Measurements from ENCODE around the gene ZBTB46.

DNA sequence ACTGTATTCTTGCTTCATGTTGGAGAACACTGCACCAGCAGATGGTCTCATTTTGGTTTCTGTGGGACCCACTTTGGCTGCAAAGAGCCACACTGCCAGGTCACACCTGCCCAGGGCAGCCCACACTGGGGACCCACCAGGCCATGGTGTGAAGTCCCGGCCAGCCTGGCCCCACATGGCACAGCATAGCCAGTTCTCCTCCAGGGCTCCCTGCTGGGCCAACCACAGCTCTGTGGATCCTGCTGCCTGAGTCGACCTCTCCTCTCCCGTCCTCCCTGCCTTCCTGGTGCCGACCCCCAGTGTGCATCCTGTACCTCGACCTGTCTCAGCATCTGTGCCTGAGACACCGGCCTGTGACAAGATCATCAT lies 126.3 kb downstream of the ZBTB46 start:
- TF ChIP-seq, protein P1, sequence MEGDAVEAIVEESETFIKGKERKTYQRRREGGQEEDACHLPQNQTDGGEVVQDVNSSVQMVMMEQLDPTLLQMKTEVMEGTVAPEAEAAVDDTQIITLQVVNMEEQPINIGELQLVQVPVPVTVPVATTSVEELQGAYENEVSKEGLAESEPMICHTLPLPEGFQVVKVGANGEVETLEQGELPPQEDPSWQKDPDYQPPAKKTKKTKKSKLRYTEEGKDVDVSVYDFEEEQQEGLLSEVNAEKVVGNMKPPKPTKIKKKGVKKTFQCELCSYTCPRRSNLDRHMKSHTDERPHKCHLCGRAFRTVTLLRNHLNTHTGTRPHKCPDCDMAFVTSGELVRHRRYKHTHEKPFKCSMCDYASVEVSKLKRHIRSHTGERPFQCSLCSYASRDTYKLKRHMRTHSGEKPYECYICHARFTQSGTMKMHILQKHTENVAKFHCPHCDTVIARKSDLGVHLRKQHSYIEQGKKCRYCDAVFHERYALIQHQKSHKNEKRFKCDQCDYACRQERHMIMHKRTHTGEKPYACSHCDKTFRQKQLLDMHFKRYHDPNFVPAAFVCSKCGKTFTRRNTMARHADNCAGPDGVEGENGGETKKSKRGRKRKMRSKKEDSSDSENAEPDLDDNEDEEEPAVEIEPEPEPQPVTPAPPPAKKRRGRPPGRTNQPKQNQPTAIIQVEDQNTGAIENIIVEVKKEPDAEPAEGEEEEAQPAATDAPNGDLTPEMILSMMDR (IDR thresholded peaks at IDR 0.05), result no peak
- no peak for TF ChIP-seq POLR2AphosphoS5 (IDR thresholded peaks at IDR 0.05)
- TF ChIP-seq POLR2A (IDR thresholded peaks at IDR 0.05), result no peak

Measured in prostate gland (tissue), 2 donors.